GM21367 (cell line): ENCODE measurements around the gene ACTR5.
"Not testable (repeated sequence)": the region's sequence is repeated elsewhere in the genome, so short reads cannot be mapped to it uniquely, and the experiment has no call there.

Source experiments
- ATAC-seq: cut with Tn5 transposase; IDR thresholded peaks from one replicate; pipeline ENCODE4 v1.9.1; 2021; ENCODE audit not compliant: unreplicated experiment

ACTR5 gene

GRCh38 chr20:38764567-38765318 lies 16.5 kb downstream of the ACTR5 start:
- ATAC-seq = no peak

DNA sequence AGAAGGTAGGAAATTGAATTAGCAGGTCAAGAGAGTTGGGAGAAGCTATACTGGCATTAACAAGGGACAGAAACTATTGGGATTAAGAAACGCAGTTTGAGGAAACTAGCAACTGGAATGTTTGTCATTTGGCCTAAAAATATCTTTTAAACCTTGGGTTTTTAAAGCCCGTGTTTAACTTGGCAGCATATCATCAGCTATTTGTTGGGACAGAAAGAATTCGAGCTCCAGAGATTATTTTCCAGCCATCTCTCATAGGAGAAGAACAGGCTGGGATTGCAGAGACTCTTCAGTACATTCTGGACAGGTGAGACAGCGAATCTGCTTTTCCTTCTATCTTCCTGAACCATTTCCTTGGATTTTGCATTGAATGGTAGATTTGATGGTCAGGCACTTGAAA lies 17.8 kb downstream of the ACTR5 start:
- no peak for ATAC-seq

- ATAC-seq = no peak
Observed at GRCh38 chr20:38769376-38770295, 21.4 kb downstream of the ACTR5 start.

DNA sequence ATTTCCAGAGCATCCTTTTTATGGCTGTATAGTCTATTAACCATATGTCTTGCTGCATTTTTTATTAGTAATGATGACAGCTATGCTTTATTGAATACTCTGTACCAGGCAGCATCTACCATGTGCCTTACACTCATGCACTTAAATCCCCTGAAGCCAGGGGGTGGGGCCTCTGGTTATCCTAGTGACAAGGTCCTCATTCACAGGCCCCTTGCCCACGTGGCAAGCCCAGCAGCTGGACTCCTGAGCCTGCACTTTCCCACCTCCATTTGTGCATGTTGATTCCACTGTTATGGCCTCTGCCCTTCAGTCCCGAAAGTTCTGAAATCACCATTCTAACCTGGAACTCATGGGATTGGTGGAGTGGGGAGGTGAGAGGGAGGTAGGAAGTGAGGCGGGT lies 22.3 kb downstream of the ACTR5 start:
- ATAC-seq = no peak

GRCh38 chr20:38770970-38771369 lies 22.7 kb downstream of the ACTR5 start:
- ATAC-seq = no peak

DNA sequence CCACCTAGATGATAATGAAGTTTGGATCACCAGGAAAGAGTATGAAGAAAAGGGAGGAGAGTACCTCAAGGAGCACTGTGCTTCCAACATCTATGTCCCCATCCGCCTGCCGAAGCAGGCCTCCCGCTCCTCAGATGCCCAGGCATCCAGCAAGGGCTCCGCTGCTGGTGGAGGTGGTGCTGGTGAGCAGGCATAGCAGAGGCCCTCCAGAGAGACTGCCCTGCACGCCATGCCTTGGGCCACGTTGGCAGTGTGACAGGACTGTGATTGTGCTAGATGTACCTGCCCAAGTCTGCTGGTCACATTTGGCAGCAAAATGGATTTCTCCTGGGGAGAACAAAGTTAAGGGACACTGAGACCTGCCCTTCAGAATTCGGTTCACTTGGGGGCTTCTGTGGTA lies 23.4 kb downstream of the ACTR5 start:
- ATAC-seq = no peak

GRCh38 chr20:38774167-38774566 lies 25.9 kb downstream of the ACTR5 start:
- no peak for ATAC-seq

DNA sequence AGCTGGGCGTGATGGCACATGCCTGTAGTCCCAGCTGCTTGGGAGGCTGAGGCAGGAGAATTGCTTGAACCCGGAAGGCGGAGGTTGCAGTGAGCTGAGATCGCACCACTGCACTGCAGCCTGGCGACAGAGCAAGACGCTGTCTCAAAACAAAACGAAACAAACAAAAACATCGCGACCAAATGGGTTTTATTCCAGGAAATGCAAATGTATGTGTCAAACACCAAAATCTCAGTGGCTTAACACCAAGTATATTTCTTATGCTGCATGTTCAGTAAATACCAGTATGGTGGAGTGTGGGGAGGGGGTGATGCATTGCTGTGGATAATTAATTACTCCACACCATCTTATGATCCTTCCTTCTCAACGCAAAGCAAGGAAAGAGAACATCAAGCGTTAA lies 28.1 kb downstream of the ACTR5 start:
- ATAC-seq = no peak

DNA sequence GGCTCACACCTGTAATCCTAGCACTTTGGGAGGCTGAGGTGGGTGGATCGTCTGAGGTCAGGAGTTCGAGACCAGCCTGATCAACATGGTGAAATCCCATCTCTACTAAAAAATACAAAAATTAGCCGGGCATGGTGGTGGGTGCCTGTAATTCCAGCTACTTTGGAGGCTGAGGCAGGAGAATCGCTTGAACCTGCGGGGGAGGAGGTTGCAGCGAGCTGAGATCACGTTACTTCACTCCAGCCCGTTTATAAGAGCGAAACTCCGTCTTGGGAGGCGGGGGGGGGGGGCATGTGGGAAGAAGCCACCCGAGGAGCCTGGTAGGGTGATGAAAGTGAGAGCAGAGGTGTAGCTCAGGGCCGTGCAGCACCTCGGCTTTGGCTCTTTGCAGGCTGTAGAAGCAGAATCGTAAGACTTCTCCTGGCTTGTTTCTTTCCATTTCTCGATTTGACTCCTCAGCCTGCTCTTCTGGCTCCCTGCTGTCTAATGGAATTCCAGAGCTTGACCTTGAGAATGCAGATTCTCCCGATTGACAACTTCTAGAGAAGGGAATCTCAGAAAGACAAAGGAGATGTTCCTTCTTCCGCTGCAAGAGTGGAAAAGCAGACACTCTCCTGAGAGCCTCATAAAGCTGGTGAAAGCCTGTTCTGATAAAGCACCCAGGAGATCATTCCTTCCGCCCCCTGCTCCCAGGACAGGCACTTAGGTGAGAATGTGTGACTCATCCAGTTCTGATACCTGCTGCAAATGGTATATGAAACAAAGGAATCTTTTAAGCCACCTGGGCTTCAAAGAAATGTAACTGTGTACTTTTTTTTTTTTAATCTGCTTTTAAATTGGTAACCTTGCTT lies 31.2 kb downstream of the ACTR5 start:
- ATAC-seq = no peak

- no peak for ATAC-seq
Observed at GRCh38 chr20:38782275-38782674, 34.0 kb downstream of the ACTR5 start.

DNA sequence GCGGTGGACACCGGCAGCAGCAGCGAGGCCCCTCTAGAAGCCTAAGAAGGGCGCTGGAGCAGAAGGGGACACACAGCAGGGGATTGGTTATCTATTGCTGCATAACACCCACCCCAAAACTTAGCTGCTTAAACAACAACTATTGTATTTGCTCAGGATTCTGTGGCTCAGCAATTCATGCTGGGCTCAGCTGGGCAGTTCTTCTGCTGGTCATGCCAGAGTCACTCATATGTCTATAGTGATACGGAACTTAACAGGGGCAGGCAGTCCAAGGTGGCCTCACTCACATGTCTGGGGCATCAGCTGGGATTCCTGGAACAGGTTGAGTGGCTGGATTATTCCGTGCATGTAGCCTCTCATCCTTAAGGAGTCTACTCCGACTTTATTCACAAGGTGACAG lies 39.6 kb downstream of the ACTR5 start:
- ATAC-seq = no peak

DNA sequence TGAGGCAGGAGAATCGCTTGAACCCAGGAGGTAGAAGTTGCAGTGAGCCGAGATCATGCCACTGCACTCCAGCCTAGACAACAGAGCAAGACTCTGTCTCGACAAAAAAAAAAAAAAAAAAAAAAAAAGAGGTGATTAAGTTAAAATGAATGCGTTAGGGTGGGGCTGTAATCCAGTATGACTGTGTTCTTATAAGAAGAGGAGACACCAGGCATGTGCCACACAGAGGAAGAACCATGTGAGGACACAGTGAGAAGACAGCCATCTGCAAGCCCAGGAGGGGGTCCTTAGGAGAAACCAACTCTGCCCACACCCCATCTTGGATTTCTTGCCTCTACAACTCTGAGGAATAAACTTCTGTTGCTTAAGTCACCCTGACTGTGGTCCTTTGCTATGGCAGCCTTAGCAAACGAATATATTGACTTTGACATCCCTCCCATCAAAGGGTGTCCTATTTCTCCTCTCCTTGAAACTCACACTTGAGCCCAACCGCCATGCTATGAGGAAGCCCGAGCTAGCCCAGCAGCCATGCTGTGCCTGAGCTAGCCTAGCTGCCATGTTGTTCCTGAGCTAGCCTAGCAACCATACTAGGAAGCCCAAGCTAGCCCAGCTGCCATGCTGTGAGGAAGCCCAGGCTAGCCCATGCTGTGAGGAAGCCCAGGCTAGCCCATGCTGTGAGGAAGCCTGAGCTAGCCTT lies 41.4 kb downstream of the ACTR5 start:
- no peak for ATAC-seq

- no peak for ATAC-seq
Observed at GRCh38 chr20:38790200-38791053, 42.2 kb downstream of the ACTR5 start.

DNA sequence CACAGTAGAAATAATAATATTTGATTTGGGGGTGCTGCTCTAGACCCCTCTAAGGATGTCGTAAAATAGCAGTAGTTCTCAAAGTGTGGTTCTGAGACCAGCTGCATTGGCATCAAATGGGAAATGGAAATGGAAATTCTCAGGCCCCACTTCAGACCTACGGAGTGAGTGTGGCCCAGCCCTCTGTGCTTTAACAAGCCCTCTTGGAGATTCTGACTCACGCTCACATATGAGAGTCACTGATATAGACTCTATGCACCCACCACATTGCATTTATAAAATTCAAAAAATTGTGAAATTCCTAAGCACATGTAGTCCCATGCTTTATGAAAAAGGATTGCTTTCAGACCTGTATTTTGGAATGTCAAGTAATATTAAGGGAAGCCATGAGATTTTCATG lies 43.0 kb downstream of the ACTR5 start:
- no peak for ATAC-seq

DNA sequence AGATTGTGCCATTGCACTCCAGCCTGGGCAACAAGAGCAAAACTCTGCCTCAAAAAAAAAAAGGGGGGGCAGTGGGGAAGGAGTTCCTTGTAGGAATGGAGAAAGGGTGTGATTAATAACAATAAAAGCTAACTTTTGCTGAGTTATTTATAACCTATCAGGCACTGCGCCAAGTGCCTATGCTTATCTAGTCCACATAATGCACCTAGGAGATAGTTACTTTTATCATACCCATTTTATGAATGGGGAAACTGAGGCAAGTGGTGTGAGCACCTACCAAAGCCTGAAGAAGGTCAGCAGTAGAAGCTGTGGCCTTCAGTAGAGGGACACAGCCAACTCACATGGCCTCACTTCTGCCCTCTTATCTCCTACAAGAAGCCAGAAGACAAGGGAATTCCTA lies 43.7 kb downstream of the ACTR5 start:
- ATAC-seq = no peak

GRCh38 chr20:38794057-38794456 lies 45.8 kb downstream of the ACTR5 start:
- not testable (repeated sequence) for ATAC-seq

DNA sequence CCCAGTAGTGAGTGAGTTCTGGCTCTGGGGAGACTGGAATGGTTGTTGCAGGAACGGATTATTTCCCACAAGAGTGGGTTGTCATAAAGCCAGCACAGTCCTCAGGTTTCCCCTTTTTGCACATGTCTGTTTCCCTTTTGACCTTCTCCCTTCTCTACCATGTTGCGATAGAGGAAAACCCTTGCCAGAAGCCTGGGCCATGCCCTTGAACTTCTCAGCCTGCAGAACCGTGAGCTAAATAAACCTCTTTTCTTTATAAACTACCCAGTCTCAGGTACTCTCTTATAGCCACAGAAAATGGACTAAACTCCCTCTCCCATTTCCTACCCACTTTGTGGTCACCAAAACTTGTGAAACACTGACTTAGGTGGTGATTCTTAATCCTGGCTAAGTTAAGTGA lies 50.0 kb downstream of the ACTR5 start:
- ATAC-seq = no peak

DNA sequence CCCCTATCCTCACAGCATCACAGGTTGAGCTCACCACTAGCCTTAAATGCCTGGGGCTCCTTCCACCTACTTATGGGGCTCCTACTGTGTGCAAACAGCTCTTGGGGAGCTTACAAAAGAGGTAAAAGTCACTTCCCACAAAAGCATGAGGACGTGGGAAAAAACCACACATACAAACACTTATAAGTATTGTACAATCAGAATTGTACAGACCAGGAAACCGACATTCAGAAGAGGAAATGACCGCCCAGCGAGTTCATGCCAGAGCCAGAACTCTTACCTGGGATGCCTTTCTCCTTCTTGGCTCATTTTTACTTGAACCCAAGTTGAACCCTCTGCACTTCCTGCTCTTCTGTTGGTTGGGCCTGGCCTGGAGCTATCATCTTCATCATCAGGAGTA lies 50.9 kb downstream of the ACTR5 start:
- ATAC-seq = no peak

- ATAC-seq = no peak
Observed at GRCh38 chr20:38800882-38801281, 52.6 kb downstream of the ACTR5 start.

DNA sequence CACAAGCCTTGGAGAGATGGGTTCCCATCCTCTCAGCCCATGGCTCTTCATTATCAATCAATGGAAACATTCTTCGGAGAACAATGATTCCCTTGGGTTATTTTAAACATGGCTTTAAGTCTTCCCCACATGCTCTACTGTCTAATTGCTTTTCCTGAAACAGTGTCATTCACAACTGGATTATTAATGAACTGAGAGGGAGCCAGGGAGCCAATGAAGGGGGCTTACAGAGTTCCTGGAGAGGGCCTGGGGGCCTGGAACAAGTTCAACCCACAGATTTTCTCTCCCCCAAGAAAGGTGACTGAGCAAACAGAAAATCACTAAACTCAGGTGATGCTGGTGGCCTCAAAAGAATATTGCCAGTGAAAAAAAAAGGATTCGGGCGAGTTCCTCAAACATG lies 56.0 kb downstream of the ACTR5 start:
- no peak for ATAC-seq
